ENCODE results near the gene CD34.

CD34 gene

GRCh38 chr1:207832796-207833195 is 78.1 kb downstream of the CD34 start:
- no peak for DNase-seq (ENCODE audit: low spot score)

GRCh38 chr1:207831517-207832327 is 79.2 kb downstream of the CD34 start:
- no peak for DNase-seq (ENCODE audit: low spot score)

Data from ecto neural progenitor cell (in vitro differentiated cells).